HepG2 (cell line): ENCODE results near the gene RABGAP1.

Experiments used
- CTCF ChIP-seq: sonication (generic); formaldehyde crosslinking; IDR thresholded peaks from 2 replicates; pipeline ENCODE4 v1.5.0; 2020; ENCODE audit warnings: mild to moderate bottlenecking, missing genetic modification reagents, moderate library complexity
- TARDBP ChIP-seq: sonication (generic); formaldehyde crosslinking; IDR thresholded peaks from 2 replicates; pipeline ENCODE4 v1.8.0; 2022; ENCODE audit warnings: mild to moderate bottlenecking, missing genetic modification reagents
- ZNF792 ChIP-seq: IDR thresholded peaks from 2 replicates; pipeline ENCODE4 v1.6.1; 2016
- TF ChIP-seq, protein P1 (sequence below): sonication (generic); formaldehyde crosslinking; IDR thresholded peaks from 2 replicates; pipeline ENCODE4 v1.8.1; 2023; ENCODE audit warnings: mild to moderate bottlenecking, inconsistent platforms, moderate library complexity, missing genetic modification reagents, borderline replicate concordance

GRCh38 chr9:123039617-123040219, 98.9 kb downstream of the RABGAP1 start:
- TF ChIP-seq, protein P1, sequence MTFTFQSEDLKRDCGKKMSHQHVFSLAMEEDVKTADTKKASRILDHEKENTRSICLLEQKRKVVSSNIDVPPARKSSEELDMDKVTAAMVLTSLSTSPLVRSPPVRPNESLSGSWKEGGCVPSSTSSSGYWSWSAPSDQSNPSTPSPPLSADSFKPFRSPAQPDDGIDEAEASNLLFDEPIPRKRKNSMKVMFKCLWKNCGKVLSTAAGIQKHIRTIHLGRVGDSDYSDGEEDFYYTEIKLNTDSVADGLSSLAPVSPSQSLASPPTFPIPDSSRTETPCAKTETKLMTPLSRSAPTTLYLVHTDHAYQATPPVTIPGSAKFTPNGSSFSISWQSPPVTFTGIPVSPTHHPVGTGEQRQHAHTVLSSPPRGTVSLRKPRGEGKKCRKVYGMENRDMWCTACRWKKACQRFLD (CRISPR knock-in tag) = no peak
- no peak for TF ChIP-seq TARDBP
- TF ChIP-seq CTCF (CRISPR knock-in tag) = no peak
- TF ChIP-seq ZNF792 (CRISPR knock-in tag) = no peak
